IMR-90 (cell line): Measurements from ENCODE around the gene FOXL2NB. TPM values are rescaled to one million over a fixed set of nuclear protein-coding genes. Genes with fewer than 3 reads are reported as not detected.

Experiments used
- ATAC-seq: fragments of 200-7000 bp; cut with Tn5 transposase; 2 replicates; pipeline ENCODE4 v1.9.1; 2020; ENCODE audit warnings: low read depth, mild to moderate bottlenecking, moderate library complexity
- BruUV-seq: library from RNA; stranded (reverse); fragments of 400-500 nt; replicated peaks from 2 replicates; lab custom pipeline; 2021; lab: Mats Ljungman, UMichigan
- CTCF ChIA-PET: fragments of 300-600 bp; formaldehyde crosslinking; extraction: SDS; loops from one replicate; lab custom pipeline; 2021; ENCODE audit warnings: antibody characterized with exemption; lab: Yijun Ruan, JAX
- POLR2A ChIA-PET: fragments of 300-600 bp; sonication (Branson Sonifier 250); formaldehyde crosslinking; loops from one replicate; lab custom pipeline; 2022; ENCODE audit warnings: antibody characterized with exemption; ENCODE audit not compliant: unreplicated experiment; lab: Charles Lee
- DNase-seq: peaks from one replicate; pipeline ENCODE4 v3.0.0; 2013
- H2AFZ ChIP-seq: replicated peaks from 2 replicates; pipeline ENCODE3; 2013; ENCODE audit warnings: low read length, mild to moderate bottlenecking; ENCODE audit not compliant: poor library complexity
- H2AK5ac ChIP-seq: 2 replicates; pipeline ENCODE4 v1.6.1; 2013; ENCODE audit warnings: low read depth, low read length, inconsistent platforms
- H2AK9ac ChIP-seq: replicated peaks from 2 replicates; pipeline ENCODE3; 2013; ENCODE audit warnings: mild to moderate bottlenecking, low read depth, low read length, moderate library complexity; ENCODE audit not compliant: poor library complexity
- H2BK120ac ChIP-seq: 2 replicates; pipeline ENCODE4 v1.6.1; 2013; ENCODE audit warnings: low read depth, low read length, inconsistent platforms
- H2BK15ac ChIP-seq: 3 replicates; pipeline ENCODE4 v1.6.1; 2013; ENCODE audit warnings: low read depth, low read length, inconsistent platforms
- H2BK20ac ChIP-seq: 2 replicates; pipeline ENCODE4 v1.6.1; 2013; ENCODE audit warnings: low read depth, mild to moderate bottlenecking, inconsistent platforms, low read length, moderate library complexity
- H2BK5ac ChIP-seq: 2 replicates; pipeline ENCODE4 v1.6.1; 2013; ENCODE audit warnings: mild to moderate bottlenecking, low read depth, low read length, inconsistent platforms; ENCODE audit not compliant: poor library complexity, severe bottlenecking
- H3K14ac ChIP-seq: replicated peaks from 2 replicates; pipeline ENCODE4 v1.6.1; 2013; ENCODE audit warnings: low read depth, low read length, inconsistent platforms
- H3K18ac ChIP-seq: 2 replicates; pipeline ENCODE4 v1.6.1; 2013; ENCODE audit warnings: low read depth, low read length, control low read depth
- H3K23ac ChIP-seq: 2 replicates; pipeline ENCODE4 v1.6.1; 2013; ENCODE audit warnings: low read depth, low read length, inconsistent platforms
- H3K27ac ChIP-seq: 2 replicates; pipeline ENCODE4 v1.5.1; 2013; ENCODE audit warnings: mild to moderate bottlenecking, control low read depth, low read length; ENCODE audit not compliant: insufficient read depth
- H3K27me3 ChIP-seq: 2 replicates; pipeline ENCODE4 v1.6.1; 2013; ENCODE audit warnings: low read length; ENCODE audit not compliant: control insufficient read depth, insufficient read depth
- H3K36me3 ChIP-seq: 2 replicates; pipeline ENCODE4 v1.6.1; 2013; ENCODE audit warnings: low read length, mixed read lengths; ENCODE audit not compliant: control insufficient read depth, insufficient read depth
- H3K4ac ChIP-seq: 2 replicates; pipeline ENCODE4 v1.6.1; 2013; ENCODE audit warnings: low read depth, low read length, inconsistent platforms
- H3K4me1 ChIP-seq: 2 replicates; pipeline ENCODE4 v1.6.1; 2013; ENCODE audit warnings: low read length, mixed read lengths; ENCODE audit not compliant: control insufficient read depth, insufficient read depth
- H3K4me2 ChIP-seq: 2 replicates; pipeline ENCODE4 v1.6.1; 2013; ENCODE audit warnings: low read depth, mild to moderate bottlenecking, control low read depth, low read length, moderate library complexity
- H3K4me3 ChIP-seq: 2 replicates; pipeline ENCODE4 v1.5.1; 2013; ENCODE audit warnings: low read depth, mild to moderate bottlenecking, control low read depth, low read length, moderate library complexity; ENCODE audit not compliant: insufficient read depth
- H3K56ac ChIP-seq: 2 replicates; pipeline ENCODE4 v1.6.1; 2013; ENCODE audit warnings: low read length, inconsistent platforms; ENCODE audit not compliant: insufficient read depth; ENCODE audit errors: extremely low read depth
- H3K79me1 ChIP-seq, 2 experiments: 2 replicates each; pipeline ENCODE4 v1.6.1; 2013; ENCODE audit warnings: low read length in 2 of 2, inconsistent platforms in 1 of 2, low read depth in 1 of 2
- H3K9ac ChIP-seq: 2 replicates; pipeline ENCODE4 v1.6.1; 2013; ENCODE audit warnings: low read depth, low read length, control low read depth
- H3K9me1 ChIP-seq: 2 replicates; pipeline ENCODE4 v1.6.1; 2013; ENCODE audit warnings: low read length, inconsistent platforms; ENCODE audit not compliant: insufficient read depth
- H3K9me3 ChIP-seq: 2 replicates; pipeline ENCODE4 v1.6.1; 2013; ENCODE audit warnings: low read length; ENCODE audit not compliant: control insufficient read depth, insufficient read depth
- H4K20me1 ChIP-seq: 2 replicates; pipeline ENCODE4 v1.6.1; 2013; ENCODE audit warnings: low read length, inconsistent platforms; ENCODE audit not compliant: insufficient read depth
- H4K5ac ChIP-seq: 2 replicates; pipeline ENCODE4 v1.6.1; 2013; ENCODE audit warnings: mild to moderate bottlenecking, low read depth, low read length, control low read depth
- H4K8ac ChIP-seq, 2 experiments: 2 replicates each; pipeline ENCODE4 v1.6.1; 2013; ENCODE audit warnings: low read depth in 2 of 2, low read length in 2 of 2, control low read depth in 1 of 2, inconsistent platforms in 1 of 2
- H4K91ac ChIP-seq: 2 replicates; pipeline ENCODE4 v1.6.1; 2013; ENCODE audit warnings: low read depth, low read length, inconsistent platforms; ENCODE audit not compliant: insufficient read depth
- CEBPB ChIP-seq: IDR thresholded peaks from 2 replicates; pipeline ENCODE4 v1.6.1; 2012; ENCODE audit warnings: low read depth, low read length, improper control_type of control experiment
- NFE2L2 ChIP-seq: fragments of 150-350 bp; IDR thresholded peaks from 2 replicates; pipeline ENCODE4 v1.6.1; 2016; ENCODE audit warnings: low read depth, mild to moderate bottlenecking, low read length
- POLR2A ChIP-seq: IDR thresholded peaks from 2 replicates; pipeline ENCODE4 v1.6.1; 2012; ENCODE audit warnings: mild to moderate bottlenecking, low read depth, low read length
- RAD21 ChIP-seq: IDR thresholded peaks from 2 replicates; pipeline ENCODE4 v1.6.1; 2012; ENCODE audit warnings: low read length, improper control_type of control experiment
- RCOR1 ChIP-seq: IDR thresholded peaks from 2 replicates; pipeline ENCODE4 v1.6.1; 2012; ENCODE audit warnings: mild to moderate bottlenecking, low read length, improper control_type of control experiment; ENCODE audit not compliant: insufficient replicate concordance
- SMC3 ChIP-seq: fragments of 150-350 bp; IDR thresholded peaks from 2 replicates; pipeline ENCODE4 v1.6.1; 2016; ENCODE audit warnings: low read depth, mild to moderate bottlenecking, antibody characterized with exemption, low read length, moderate library complexity
- WGBS, 2 experiments: methylation state at CpG; one replicate each; pipeline versions ENCODE4 v1.1.5 to v1.1.7; 2013; ENCODE audit warnings: missing lambda C conversion rate in 2 of 2; ENCODE audit not compliant: insufficient read length in 1 of 2; ENCODE audit errors: extremely low coverage in 2 of 2; 5-methylcytosine and 5-hydroxymethylcytosine counted together
- dilution Hi-C: fragments of 300-500 bp; cut with HindIII; formaldehyde crosslinking; loops from one replicate; pipeline ENCODE4 v1.14.3; 2018; ENCODE audit warnings: low sequenced_read_pairs; ENCODE audit not compliant: unreplicated experiment
- in situ Hi-C: fragments of 300-500 bp; cut with MboI; formaldehyde crosslinking; loops from 3 replicates; pipeline ENCODE4 v1.14.3; 2019; ENCODE audit warnings: low sequenced_read_pairs, inconsistent platforms, mixed read lengths
- intact Hi-C: fragments of 100-400 bp; cut with micrococcal nuclease; formaldehyde crosslinking; loops from 2 replicates; pipeline ENCODE4 v1.10.0; 2022
- polyA plus RNA-seq, 3 experiments: library from polyadenylated mRNA; depleted of rRNA; stranded (reverse); fragments of >200 nt; gene quantifications; 2 replicates each; pipeline ENCODE4 v1.2.3, GENCODE V29; 2012; ENCODE audit warnings: low replicate concordance in 1 of 3
- total RNA-seq: library from RNA; depleted of rRNA; stranded (reverse); fragments of >200 nt; gene quantifications from 2 replicates; pipeline ENCODE4 v1.2.3, GENCODE V29; 2012
- TF ChIP-seq, protein P1 (sequence below): fragments of 150-350 bp; IDR thresholded peaks from 2 replicates; pipeline ENCODE4 v1.6.1; 2017; ENCODE audit warnings: mild to moderate bottlenecking, antibody characterized with exemption, low read length, low read depth

The FOXL2NB gene
- total and polyA plus RNA-seq, 2 of the 4 experiments (the other 2 are of a cell fraction): under 0.01 to 0.05 TPM

DNA sequence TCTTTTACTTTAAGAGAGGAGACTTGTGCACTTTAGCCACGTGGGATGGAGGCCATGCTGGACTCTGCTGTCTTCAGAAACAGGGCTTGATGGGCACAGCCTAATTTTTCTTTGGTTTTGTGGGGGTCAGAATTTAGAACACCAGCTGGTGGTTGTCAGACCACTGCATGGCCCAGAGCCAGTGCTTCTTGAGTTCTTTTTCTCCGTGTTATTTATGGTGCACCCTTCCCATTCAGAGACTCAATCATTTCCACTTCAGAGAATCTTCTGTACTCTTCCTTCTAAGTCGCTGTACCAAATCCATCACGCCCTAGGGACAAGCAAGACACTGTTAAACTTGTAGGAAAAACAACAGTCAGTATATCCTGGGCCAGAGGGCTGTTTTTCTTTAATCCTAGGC, 38.9 kb downstream of the FOXL2NB start:
- Histone ChIP-seq H3K14ac (no peak overlapping the region), H2AFZ (no peak overlapping the region), H4K91ac (no peak overlapping the region), H3K4ac (no peak overlapping the region), H3K9me1 (no peaks in the 10 kb centered on the region), H2BK120ac (no peak overlapping the region), H4K5ac (no peak overlapping the region), H3K4me2 (no peak overlapping the region), H2BK20ac (no peak overlapping the region), H3K9ac (no peak overlapping the region), H3K4me1 (no peaks in the 10 kb centered on the region), H3K79me1 (no peaks in the 10 kb centered on the region), H3K56ac (no peak overlapping the region), H2BK5ac (no peak overlapping the region), H2AK9ac (no peak overlapping the region), H2AK5ac (no peak overlapping the region), H3K36me3 (no peaks in the 10 kb centered on the region), H3K18ac (no peak overlapping the region), H3K4me3 (no peak overlapping the region), H2BK15ac (no peak overlapping the region), H3K23ac (no peak overlapping the region), H3K9me3 (no peaks in the 10 kb centered on the region), H3K27me3 (peaks cover 9% of the 10 kb centered on the region), H4K8ac (no peak overlapping the region), H4K20me1 (no peaks in the 10 kb centered on the region), H3K27ac (no peak overlapping the region)
- ChIA-PET POLR2A (no interaction called here), CTCF (no interaction called here)
- TF ChIP-seq RAD21: no peak
- no peak for TF ChIP-seq CEBPB
- TF ChIP-seq SMC3: no peak
- no peak for TF ChIP-seq NFE2L2
- no peak for TF ChIP-seq POLR2A
- TF ChIP-seq, protein P1, sequence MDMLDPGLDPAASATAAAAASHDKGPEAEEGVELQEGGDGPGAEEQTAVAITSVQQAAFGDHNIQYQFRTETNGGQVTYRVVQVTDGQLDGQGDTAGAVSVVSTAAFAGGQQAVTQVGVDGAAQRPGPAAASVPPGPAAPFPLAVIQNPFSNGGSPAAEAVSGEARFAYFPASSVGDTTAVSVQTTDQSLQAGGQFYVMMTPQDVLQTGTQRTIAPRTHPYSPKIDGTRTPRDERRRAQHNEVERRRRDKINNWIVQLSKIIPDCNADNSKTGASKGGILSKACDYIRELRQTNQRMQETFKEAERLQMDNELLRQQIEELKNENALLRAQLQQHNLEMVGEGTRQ: no peak
- no peak for TF ChIP-seq RCOR1
- intact Hi-C loops: no loop called here
- no TSS peak for BruUV-seq
- DNase-seq (no peak), ATAC-seq (no peak)
- dilution Hi-C loops: no loop called here
- no CpG with 5 or more reads among the region's 4 CpGs for WGBS, 2 experiments
- in situ Hi-C loops: no loop called here
